ENCODE measurements around the gene IRF2.

The IRF2 gene

GRCh38 chr4:184427687-184428086 is 46.7 kb downstream of the IRF2 start:
- no peak for DNase-seq

GRCh38 chr4:184427093-184427492 is 47.3 kb downstream of the IRF2 start:
- DNase-seq = no peak

- DNase-seq = no peak
Measured at GRCh38 chr4:184424993-184425758, 49.2 kb downstream of the IRF2 start.

GRCh38 chr4:184424279-184424678 is 50.1 kb downstream of the IRF2 start:
- DNase-seq = no peak

- DNase-seq = no peak
Measured at GRCh38 chr4:184423003-184423686, 51.2 kb downstream of the IRF2 start.

- DNase-seq = no peak
Measured at GRCh38 chr4:184422378-184422777, 52.0 kb downstream of the IRF2 start.

- no peak for DNase-seq
Measured at GRCh38 chr4:184421533-184422155, 52.7 kb downstream of the IRF2 start.

DNA sequence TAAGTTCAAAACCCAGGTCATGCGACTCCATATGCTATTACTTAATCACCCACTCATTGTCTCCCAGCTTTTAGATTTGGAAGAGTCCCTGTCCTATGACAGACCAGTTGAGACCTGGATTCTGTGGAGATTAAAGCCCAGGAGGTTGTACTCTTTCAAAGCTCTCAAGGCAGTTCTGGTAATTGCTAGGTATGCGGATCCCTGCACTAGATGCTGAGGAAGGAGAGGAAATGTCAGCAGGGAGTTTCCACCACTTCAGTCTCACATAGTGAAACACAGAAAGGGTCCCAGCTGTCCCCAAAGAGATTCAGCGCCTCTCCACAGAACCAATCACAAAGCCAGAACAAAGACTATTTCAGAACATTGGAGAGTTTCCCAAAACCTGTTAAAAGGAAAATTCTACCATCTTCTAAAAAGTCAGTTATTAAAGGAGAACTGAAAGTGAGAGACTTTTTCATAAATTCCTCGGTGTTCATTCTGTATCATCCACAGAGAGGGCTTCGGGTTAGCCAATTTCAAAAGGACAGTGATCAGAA is 53.4 kb downstream of the IRF2 start:
- DNase-seq = no peak

DNA sequence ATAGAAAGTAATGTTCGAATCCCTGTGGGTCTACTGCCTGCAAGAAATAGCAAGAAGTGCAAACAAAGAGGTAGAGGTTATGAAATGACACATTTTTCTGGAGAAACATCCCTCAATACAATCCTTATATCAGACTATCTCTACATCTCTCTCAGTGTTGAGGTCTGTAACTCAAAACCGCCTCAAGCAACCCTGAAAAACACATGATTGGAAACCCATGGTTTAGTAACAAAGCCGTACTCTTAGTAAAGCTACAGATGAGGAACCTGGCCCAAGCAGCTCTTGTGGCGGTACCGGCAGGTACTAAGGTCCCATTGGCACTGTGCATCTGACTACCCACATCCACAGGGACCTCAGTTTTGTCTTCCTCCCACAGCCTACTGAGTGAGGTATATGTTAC is 53.9 kb downstream of the IRF2 start:
- DNase-seq = no peak

GRCh38 chr4:184419976-184420375 is 54.4 kb downstream of the IRF2 start:
- no peak for DNase-seq

DNA sequence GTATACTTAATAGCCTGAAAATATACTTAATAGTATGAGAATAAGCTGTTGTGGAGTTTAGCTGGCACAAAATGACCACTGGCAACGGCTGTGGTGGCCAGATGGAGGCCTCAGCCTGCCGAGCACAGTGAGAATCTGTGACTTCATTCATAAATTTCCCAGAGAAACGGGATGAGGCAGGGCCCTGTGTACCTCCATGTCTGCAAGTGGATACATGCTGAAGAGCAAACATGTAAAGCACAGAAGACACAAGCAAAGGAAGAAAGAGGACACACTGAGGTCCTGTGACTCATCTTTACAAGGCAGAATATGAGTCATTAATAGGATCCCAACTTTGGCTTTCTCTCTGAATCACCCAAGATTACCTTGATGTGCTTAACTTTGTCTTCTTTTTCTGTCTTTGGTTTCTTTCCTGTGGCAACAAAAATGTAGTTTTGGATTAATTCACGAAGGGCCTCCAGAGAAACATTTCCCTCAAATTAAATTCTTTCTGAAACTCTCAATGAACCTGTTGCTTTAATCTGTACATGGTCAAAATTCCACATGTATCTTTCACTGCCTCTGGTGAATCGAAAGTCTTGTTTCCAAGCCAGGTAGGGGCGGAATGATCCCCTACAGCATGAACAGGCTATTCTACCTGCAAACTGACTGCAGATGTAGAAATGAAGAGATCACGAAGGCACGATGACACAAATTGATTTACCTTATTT is 56.4 kb downstream of the IRF2 start:
- no peak for DNase-seq

GRCh38 chr4:184416913-184417734 is 57.2 kb downstream of the IRF2 start:
- DNase-seq = no peak

- DNase-seq = no peak
Measured at GRCh38 chr4:184415071-184415470, 59.3 kb downstream of the IRF2 start.

DNA sequence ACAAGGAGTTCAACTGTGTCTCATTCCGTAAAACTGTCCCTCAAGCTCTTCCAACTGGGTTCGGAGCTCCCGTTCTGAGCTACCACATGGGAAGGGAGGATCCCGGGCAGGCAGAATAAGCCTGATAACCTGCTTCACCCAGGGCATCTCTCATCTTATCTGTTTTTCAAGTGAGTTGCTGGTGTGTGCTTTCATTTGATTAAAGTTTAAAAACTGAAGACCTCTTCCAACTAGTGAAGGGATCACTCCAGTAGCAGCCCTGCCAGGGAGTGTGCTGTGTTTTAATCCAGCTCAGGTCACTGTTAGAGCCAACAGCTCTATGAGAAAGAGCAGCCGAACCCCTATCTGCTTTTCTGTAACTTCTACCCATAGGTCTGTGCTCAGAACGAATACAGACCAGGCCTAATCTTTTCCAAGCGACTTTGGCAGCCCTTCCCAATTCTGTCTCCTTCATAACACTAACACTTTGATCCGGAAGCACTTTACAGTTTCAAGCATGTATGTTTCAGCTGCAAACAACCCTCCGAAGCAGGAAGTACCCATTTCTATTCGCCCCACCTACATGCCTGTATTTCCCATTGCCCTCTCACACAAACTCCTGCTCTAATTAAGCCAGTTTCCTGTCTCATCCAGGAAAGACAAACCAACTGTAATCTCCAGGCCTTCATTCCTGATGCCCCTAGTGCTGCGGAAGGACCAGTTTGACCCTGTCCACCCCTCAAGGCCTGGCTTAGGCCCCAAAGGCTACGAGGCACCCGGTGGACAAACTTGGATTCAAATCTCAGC is 60.9 kb downstream of the IRF2 start:
- no peak for DNase-seq

DNA sequence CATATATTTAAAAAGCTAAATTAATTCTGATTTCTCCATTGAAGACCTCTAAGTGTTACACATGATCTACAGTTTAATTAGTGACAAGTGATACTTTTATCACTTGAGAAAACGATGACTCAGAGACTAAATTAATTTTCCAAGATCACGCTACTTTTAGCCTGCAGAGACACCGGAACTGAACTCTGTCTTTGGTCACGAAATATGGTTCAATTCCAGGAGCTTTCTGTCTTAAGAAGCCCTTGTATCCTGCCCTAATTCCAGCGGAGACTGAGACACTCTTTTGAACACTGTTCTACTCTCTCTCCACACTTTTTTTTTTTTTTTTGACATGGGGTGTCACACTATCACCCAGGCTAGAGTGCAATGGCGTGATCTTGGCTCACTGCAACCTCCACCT is 63.6 kb downstream of the IRF2 start:
- no peak for DNase-seq

DNA sequence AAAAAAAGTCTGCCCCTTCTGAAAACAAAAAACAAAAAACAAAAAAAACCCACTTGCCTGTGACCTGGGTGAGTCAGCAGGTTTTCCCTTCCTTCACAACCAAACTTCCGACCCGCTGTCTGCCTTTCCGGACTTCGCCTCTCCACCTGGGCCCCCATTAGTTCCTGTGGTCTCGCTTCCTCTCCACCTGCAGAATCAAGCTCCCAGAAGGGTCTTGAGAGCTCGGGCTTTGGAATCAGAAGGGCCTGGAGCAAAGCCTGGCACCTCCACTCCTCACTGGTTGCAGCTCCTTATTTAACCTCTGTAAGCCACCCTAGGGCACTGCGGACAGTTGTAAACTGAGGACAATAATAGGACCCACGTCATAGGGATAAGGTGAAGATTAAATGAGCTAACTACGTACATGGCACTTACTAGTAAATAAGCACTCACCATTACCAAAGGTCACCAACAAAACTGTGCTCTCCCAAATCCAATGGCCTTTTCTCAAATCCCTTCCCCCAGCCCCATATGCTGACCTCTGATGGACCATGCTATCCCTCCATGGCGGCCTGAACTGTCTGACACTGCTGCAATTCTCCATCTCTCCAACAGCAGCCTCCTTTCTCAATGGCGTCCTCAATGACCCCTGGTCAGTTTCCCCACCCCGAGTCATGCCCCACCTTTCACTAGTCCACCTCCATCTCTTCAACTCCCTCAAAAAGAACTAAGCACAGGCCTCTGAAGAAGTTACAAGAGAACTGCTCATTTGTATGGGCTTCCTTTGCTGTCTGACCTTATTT is 64.2 kb downstream of the IRF2 start:
- DNase-seq = no peak

DNA sequence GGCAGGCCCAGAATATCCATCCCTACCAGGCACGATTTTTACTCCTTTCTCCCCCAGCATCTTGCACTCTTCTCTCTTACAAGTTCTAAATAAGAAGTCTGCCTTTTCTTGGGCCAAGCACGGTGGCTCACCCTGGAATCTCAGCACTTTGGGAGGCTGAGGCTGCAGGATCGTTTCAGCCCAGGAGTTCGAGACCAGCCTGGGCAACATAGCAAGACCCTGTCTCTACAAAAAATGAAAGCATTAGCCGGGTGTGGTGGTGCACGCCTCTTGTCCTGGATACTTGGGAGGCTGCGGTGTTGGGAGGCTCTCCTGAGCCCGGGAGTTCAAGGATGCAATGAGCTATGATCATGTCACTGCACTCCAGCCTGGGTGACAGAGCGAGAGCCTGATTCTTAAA is 64.8 kb downstream of the IRF2 start:
- no peak for DNase-seq

DNA sequence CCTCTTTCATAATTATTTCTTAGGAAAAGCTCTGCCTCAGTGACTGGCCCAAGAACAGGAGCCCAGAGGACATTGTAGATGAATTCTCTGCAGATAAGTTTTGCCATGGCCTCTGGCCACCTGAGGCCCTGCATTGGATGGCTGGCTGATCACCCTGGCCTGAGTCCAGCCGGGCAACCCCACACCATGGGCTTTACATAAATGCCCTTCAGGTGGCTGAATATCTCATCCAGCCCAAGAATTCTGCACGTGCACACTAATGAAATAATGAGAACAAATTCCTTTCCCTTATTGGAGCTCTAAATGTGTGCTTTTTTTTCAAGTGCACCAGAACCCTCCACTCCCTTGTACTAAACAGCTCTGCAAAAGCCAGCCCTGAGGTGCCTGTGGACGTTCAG is 65.7 kb downstream of the IRF2 start:
- no peak for DNase-seq

GRCh38 chr4:184408021-184408683 is 66.2 kb downstream of the IRF2 start:
- no peak for DNase-seq

DNA sequence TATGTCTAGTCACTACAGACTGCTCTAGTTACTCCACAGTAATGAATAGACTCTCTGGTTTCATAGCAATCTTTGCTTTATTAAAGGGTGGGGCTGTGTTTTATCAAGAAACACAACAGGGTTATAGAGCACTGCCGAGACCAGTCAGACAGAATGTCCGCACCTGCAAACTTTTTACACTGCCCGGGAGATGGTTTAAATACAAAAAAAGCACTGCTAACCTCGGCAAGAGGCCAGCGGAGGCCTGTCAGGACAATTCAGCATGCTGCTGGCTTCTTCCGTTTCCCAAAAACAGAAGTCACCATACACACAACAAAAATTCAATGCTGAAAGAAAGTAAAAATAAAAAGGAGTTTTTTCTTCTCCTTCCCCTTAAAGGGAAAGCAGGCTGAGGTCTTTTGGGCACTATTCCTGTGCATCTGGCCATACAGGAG is 67.4 kb downstream of the IRF2 start:
- DNase-seq = no peak

Data from NCI-H526 treated with DMSO at 0.1 percent for 48 hours (cell line).